OCI-LY3 (cell line): Measurements from ENCODE around the gene WDR11.

Experiments used
- H2AFZ ChIP-seq: fragments of 200-600, 300-600 bp; shearing (Covaris generic); 2 replicates; pipeline ENCODE4 v1.6.0; 2014; ENCODE audit warnings: antibody characterized with exemption, low read depth, low read length
- H3K27ac ChIP-seq: fragments of 200-600, 300-600 bp; sonication (generic); 2 replicates; pipeline ENCODE4 v1.5.1; 2014; ENCODE audit warnings: mild to moderate bottlenecking, low read length, moderate library complexity, mixed read lengths
- H3K27me3 ChIP-seq: fragments of 200-600, 300-600 bp; sonication (generic); 2 replicates; pipeline ENCODE4 v1.6.1; 2014; ENCODE audit warnings: low read depth, low read length, mixed read lengths
- H3K36me3 ChIP-seq: fragments of 200-600, 300-600 bp; sonication (generic); replicated peaks from 2 replicates; pipeline ENCODE3; 2014; ENCODE audit warnings: low read depth, low read length, mixed read lengths
- H3K4me1 ChIP-seq: fragments of 300-600, 200-600 bp; sonication (generic); 2 replicates; pipeline ENCODE4 v1.6.1; 2014; ENCODE audit warnings: low read length, mixed read lengths
- H3K4me2 ChIP-seq: fragments of 200-600, 300-600 bp; sonication (generic); 2 replicates; pipeline ENCODE4 v1.6.1; 2014; ENCODE audit warnings: low read length, mixed read lengths
- H3K4me3 ChIP-seq: fragments of 300-600, 200-600 bp; sonication (generic); 2 replicates; pipeline ENCODE4 v1.5.1; 2014; ENCODE audit warnings: antibody characterized with exemption, mild to moderate bottlenecking, low read length, moderate library complexity
- H3K79me2 ChIP-seq: fragments of 300-600, 200-600 bp; shearing (Covaris generic); 2 replicates; pipeline ENCODE4 v1.6.1; 2014; ENCODE audit warnings: mild to moderate bottlenecking, low read length, mixed read lengths
- H3K9ac ChIP-seq: fragments of 300-600, 200-600 bp; shearing (Covaris generic); 2 replicates; pipeline ENCODE4 v1.6.0; 2014; ENCODE audit warnings: mild to moderate bottlenecking, low read length, moderate library complexity
- H3K9me3 ChIP-seq: fragments of 200-600, 300-600 bp; shearing (Covaris generic); 2 replicates; pipeline ENCODE4 v1.6.1; 2014; ENCODE audit warnings: low read length, mixed read lengths; ENCODE audit not compliant: insufficient read depth
- H4K20me1 ChIP-seq: fragments of 200-600, 300-600 bp; sonication (generic); 2 replicates; pipeline ENCODE4 v1.6.1; 2016; ENCODE audit warnings: low read length, mixed read lengths; ENCODE audit not compliant: insufficient read depth
- CTCF ChIP-seq: fragments of 200-600, 300-600 bp; sonication (generic); IDR thresholded peaks from 2 replicates; pipeline ENCODE4 v1.5.1; 2014; ENCODE audit warnings: antibody characterized with exemption, low read length, low read depth
- EZH2phosphoT487 ChIP-seq: fragments of 200-600 bp; shearing (Covaris generic); IDR thresholded peaks from 2 replicates; pipeline ENCODE4 v1.6.1; 2018; ENCODE audit warnings: antibody characterized with exemption, mixed run types, low read depth

Gene WDR11

GRCh38 chr10:120825878-120826769 is 25.0 kb upstream of the WDR11 start:
- Histone ChIP-seq H3K36me3 (no peaks in the 10 kb centered on the region), H3K4me3 (peak overlapping the region; percentile 69), H2AFZ (no peak overlapping the region), H3K4me1 (peaks cover 47% of the 10 kb centered on the region), H3K27me3 (no peaks in the 10 kb centered on the region; the same call in 1 of the 2 replicates), H3K9me3 (no peaks in the 10 kb centered on the region), H4K20me1 (no peaks in the 10 kb centered on the region), H3K4me2 (peak overlapping the region; percentile 94), H3K79me2 (no peaks in the 10 kb centered on the region), H3K9ac (peak overlapping the region; percentile 61; the same call in 1 of the 2 replicates), H3K27ac (peak overlapping the region; percentile 85)
- TF ChIP-seq CTCF (no peak), EZH2phosphoT487 (no peak)

DNA sequence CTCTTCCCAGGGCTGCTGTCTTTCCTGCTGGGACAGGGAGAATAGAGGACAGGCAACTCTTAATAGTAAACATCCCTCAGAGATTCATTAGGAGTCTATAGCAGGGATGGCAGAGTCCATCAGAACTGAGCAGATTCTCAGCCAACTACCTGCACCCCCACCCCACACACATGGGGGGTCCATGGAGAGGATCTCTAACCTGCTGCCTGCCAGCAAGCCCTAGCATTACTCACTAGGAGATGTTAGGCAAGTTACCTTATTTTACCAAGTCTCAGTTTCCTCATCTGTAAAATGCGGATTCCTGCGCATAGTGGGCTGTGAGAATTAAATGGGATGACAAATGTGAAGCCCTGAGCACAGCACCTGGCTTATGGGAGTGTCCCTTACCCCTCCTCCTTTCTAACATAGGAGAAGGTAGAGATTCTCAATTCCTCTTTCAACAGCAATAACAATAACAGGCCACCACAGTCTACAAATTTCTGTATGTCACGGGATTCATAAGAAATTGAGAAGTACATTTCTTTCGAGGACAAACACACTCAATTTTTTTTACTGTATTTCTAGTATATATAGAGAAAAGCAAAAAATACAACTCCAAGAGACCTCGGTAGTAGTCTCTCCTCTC is 23.8 kb upstream of the WDR11 start:
- H3K9ac ChIP-seq = peak overlapping the region; percentile 61
- no peak for TF ChIP-seq EZH2phosphoT487
- no peak for TF ChIP-seq CTCF
- no peaks in the 10 kb centered on the region for H3K79me2 ChIP-seq
- peaks cover 47% of the 10 kb centered on the region for H3K4me1 ChIP-seq
- H3K27ac ChIP-seq = peak overlapping the region; percentile 85
- H3K9me3 ChIP-seq = no peaks in the 10 kb centered on the region
- no peaks in the 10 kb centered on the region; the same call in 1 of the 2 replicates for H3K27me3 ChIP-seq
- H3K4me2 ChIP-seq = peak overlapping the region; percentile 94
- H4K20me1 ChIP-seq = no peaks in the 10 kb centered on the region
- H3K36me3 ChIP-seq = no peaks in the 10 kb centered on the region
- peak overlapping the region; percentile 69 for H3K4me3 ChIP-seq
- H2AFZ ChIP-seq = no peak overlapping the region

- Histone ChIP-seq H3K4me1 (peaks cover 51% of the 10 kb centered on the region), H4K20me1 (no peaks in the 10 kb centered on the region), H3K4me3 (no peak overlapping the region), H3K9ac (no peak overlapping the region), H3K9me3 (no peaks in the 10 kb centered on the region), H3K27me3 (no peaks in the 10 kb centered on the region; the same call in 1 of the 2 replicates), H3K79me2 (no peaks in the 10 kb centered on the region), H3K27ac (no peak overlapping the region), H2AFZ (no peak overlapping the region), H3K4me2 (no peak overlapping the region), H3K36me3 (no peaks in the 10 kb centered on the region)
- TF ChIP-seq CTCF (no peak), EZH2phosphoT487 (no peak)
Observed at GRCh38 chr10:120828763-120829319, 22.3 kb upstream of the WDR11 start.

DNA sequence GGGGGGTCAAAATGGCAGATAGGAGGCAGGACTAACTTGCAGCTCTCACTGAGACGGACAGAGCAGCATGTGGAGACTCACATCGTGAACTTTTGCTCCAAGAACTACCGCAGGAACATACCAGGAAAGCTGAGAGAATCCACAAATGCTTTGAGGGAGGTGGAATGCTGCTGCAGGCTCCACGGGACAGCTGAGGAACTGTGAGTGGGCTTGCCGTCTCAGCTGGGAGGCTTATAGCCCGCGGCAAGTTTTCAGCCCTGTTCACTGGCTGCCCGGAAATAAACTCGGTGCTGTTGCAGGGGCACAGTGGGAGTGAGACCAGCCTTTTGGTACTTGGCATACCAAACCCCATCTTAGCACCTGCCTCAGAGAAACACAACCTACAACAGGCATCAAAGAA is 19.1 kb upstream of the WDR11 start:
- Histone ChIP-seq H3K9ac (no peak overlapping the region), H3K9me3 (no peaks in the 10 kb centered on the region), H2AFZ (no peak overlapping the region), H3K4me1 (peaks cover 26% of the 10 kb centered on the region), H4K20me1 (no peaks in the 10 kb centered on the region), H3K27me3 (no peaks in the 10 kb centered on the region; the same call in 1 of the 2 replicates), H3K36me3 (no peaks in the 10 kb centered on the region), H3K79me2 (no peaks in the 10 kb centered on the region), H3K4me2 (no peak overlapping the region), H3K27ac (no peak overlapping the region), H3K4me3 (no peak overlapping the region)
- TF ChIP-seq CTCF = no peak
- TF ChIP-seq EZH2phosphoT487 = no peak
